Thyroid gland (tissue), 4 donors: ENCODE data around the gene TPD52L2.

ENCODE experiments used
- POLR2A ChIP-seq, 2 donors: fragments of 450-650 bp; IDR thresholded peaks; one replicate each; pipeline ENCODE4 v1.6.1; 2017; ENCODE audit warnings: antibody characterized with exemption in 2 of 2, mild to moderate bottlenecking in 2 of 2, moderate library complexity in 1 of 2
- TF ChIP-seq, protein P1 (sequence below), 6 experiments: fragments of 200-600 bp in 3 of 6; fragments of 450-650 bp in 3 of 6; sonication (generic) in 3 of 6; IDR thresholded peaks; one replicate each; pipeline ENCODE4 v1.5.1; 2016 to 2019; ENCODE audit warnings: antibody characterized with exemption in 6 of 6, mild to moderate bottlenecking in 2 of 6, inconsistent platforms in 1 of 6, moderate library complexity in 1 of 6

GRCh38 chr20:63855363-63856097 lies 9.5 kb upstream of the TPD52L2 start:
- TF ChIP-seq, protein P1, sequence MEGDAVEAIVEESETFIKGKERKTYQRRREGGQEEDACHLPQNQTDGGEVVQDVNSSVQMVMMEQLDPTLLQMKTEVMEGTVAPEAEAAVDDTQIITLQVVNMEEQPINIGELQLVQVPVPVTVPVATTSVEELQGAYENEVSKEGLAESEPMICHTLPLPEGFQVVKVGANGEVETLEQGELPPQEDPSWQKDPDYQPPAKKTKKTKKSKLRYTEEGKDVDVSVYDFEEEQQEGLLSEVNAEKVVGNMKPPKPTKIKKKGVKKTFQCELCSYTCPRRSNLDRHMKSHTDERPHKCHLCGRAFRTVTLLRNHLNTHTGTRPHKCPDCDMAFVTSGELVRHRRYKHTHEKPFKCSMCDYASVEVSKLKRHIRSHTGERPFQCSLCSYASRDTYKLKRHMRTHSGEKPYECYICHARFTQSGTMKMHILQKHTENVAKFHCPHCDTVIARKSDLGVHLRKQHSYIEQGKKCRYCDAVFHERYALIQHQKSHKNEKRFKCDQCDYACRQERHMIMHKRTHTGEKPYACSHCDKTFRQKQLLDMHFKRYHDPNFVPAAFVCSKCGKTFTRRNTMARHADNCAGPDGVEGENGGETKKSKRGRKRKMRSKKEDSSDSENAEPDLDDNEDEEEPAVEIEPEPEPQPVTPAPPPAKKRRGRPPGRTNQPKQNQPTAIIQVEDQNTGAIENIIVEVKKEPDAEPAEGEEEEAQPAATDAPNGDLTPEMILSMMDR (IDR thresholded peaks at IDR 0.05) = no peak
- no peak for TF ChIP-seq POLR2A (IDR thresholded peaks at IDR 0.05)
